IMR-90 (cell line): ENCODE data around the gene RNF182. TPM values are rescaled to one million over a fixed set of nuclear protein-coding genes. Genes with fewer than 3 reads are reported as not detected.

Experiments used
- ATAC-seq: fragments of 200-7000 bp; cut with Tn5 transposase; 2 replicates; pipeline ENCODE4 v1.9.1; 2020; ENCODE audit warnings: low read depth, mild to moderate bottlenecking, moderate library complexity
- BruUV-seq: library from RNA; stranded (reverse); fragments of 400-500 nt; replicated peaks from 2 replicates; lab custom pipeline; 2021; lab: Mats Ljungman, UMichigan
- CTCF ChIA-PET: fragments of 300-600 bp; formaldehyde crosslinking; extraction: SDS; loops from one replicate; lab custom pipeline; 2021; ENCODE audit warnings: antibody characterized with exemption; lab: Yijun Ruan, JAX
- POLR2A ChIA-PET: fragments of 300-600 bp; sonication (Branson Sonifier 250); formaldehyde crosslinking; loops from one replicate; lab custom pipeline; 2022; ENCODE audit warnings: antibody characterized with exemption; ENCODE audit not compliant: unreplicated experiment; lab: Charles Lee
- DNase-seq: peaks from one replicate; pipeline ENCODE4 v3.0.0; 2013
- H2AFZ ChIP-seq: replicated peaks from 2 replicates; pipeline ENCODE3; 2013; ENCODE audit warnings: low read length, mild to moderate bottlenecking; ENCODE audit not compliant: poor library complexity
- H2AK5ac ChIP-seq: 2 replicates; pipeline ENCODE4 v1.6.1; 2013; ENCODE audit warnings: low read depth, low read length, inconsistent platforms
- H2AK9ac ChIP-seq: replicated peaks from 2 replicates; pipeline ENCODE3; 2013; ENCODE audit warnings: mild to moderate bottlenecking, low read depth, low read length, moderate library complexity; ENCODE audit not compliant: poor library complexity
- H2BK120ac ChIP-seq: 2 replicates; pipeline ENCODE4 v1.6.1; 2013; ENCODE audit warnings: low read depth, low read length, inconsistent platforms
- H2BK15ac ChIP-seq: 3 replicates; pipeline ENCODE4 v1.6.1; 2013; ENCODE audit warnings: low read depth, low read length, inconsistent platforms
- H2BK20ac ChIP-seq: 2 replicates; pipeline ENCODE4 v1.6.1; 2013; ENCODE audit warnings: low read depth, mild to moderate bottlenecking, inconsistent platforms, low read length, moderate library complexity
- H2BK5ac ChIP-seq: 2 replicates; pipeline ENCODE4 v1.6.1; 2013; ENCODE audit warnings: mild to moderate bottlenecking, low read depth, low read length, inconsistent platforms; ENCODE audit not compliant: poor library complexity, severe bottlenecking
- H3K14ac ChIP-seq: replicated peaks from 2 replicates; pipeline ENCODE4 v1.6.1; 2013; ENCODE audit warnings: low read depth, low read length, inconsistent platforms
- H3K18ac ChIP-seq: 2 replicates; pipeline ENCODE4 v1.6.1; 2013; ENCODE audit warnings: low read depth, low read length, control low read depth
- H3K23ac ChIP-seq: 2 replicates; pipeline ENCODE4 v1.6.1; 2013; ENCODE audit warnings: low read depth, low read length, inconsistent platforms
- H3K27ac ChIP-seq: 2 replicates; pipeline ENCODE4 v1.5.1; 2013; ENCODE audit warnings: mild to moderate bottlenecking, control low read depth, low read length; ENCODE audit not compliant: insufficient read depth
- H3K27me3 ChIP-seq: 2 replicates; pipeline ENCODE4 v1.6.1; 2013; ENCODE audit warnings: low read length; ENCODE audit not compliant: control insufficient read depth, insufficient read depth
- H3K36me3 ChIP-seq: 2 replicates; pipeline ENCODE4 v1.6.1; 2013; ENCODE audit warnings: low read length, mixed read lengths; ENCODE audit not compliant: control insufficient read depth, insufficient read depth
- H3K4ac ChIP-seq: 2 replicates; pipeline ENCODE4 v1.6.1; 2013; ENCODE audit warnings: low read depth, low read length, inconsistent platforms
- H3K4me1 ChIP-seq: 2 replicates; pipeline ENCODE4 v1.6.1; 2013; ENCODE audit warnings: low read length, mixed read lengths; ENCODE audit not compliant: control insufficient read depth, insufficient read depth
- H3K4me2 ChIP-seq: 2 replicates; pipeline ENCODE4 v1.6.1; 2013; ENCODE audit warnings: low read depth, mild to moderate bottlenecking, control low read depth, low read length, moderate library complexity
- H3K4me3 ChIP-seq: 2 replicates; pipeline ENCODE4 v1.5.1; 2013; ENCODE audit warnings: low read depth, mild to moderate bottlenecking, control low read depth, low read length, moderate library complexity; ENCODE audit not compliant: insufficient read depth
- H3K56ac ChIP-seq: 2 replicates; pipeline ENCODE4 v1.6.1; 2013; ENCODE audit warnings: low read length, inconsistent platforms; ENCODE audit not compliant: insufficient read depth; ENCODE audit errors: extremely low read depth
- H3K79me1 ChIP-seq, 2 experiments: 2 replicates each; pipeline ENCODE4 v1.6.1; 2013; ENCODE audit warnings: low read length in 2 of 2, inconsistent platforms in 1 of 2, low read depth in 1 of 2
- H3K9ac ChIP-seq: 2 replicates; pipeline ENCODE4 v1.6.1; 2013; ENCODE audit warnings: low read depth, low read length, control low read depth
- H3K9me1 ChIP-seq: 2 replicates; pipeline ENCODE4 v1.6.1; 2013; ENCODE audit warnings: low read length, inconsistent platforms; ENCODE audit not compliant: insufficient read depth
- H3K9me3 ChIP-seq: 2 replicates; pipeline ENCODE4 v1.6.1; 2013; ENCODE audit warnings: low read length; ENCODE audit not compliant: control insufficient read depth, insufficient read depth
- H4K20me1 ChIP-seq: 2 replicates; pipeline ENCODE4 v1.6.1; 2013; ENCODE audit warnings: low read length, inconsistent platforms; ENCODE audit not compliant: insufficient read depth
- H4K5ac ChIP-seq: 2 replicates; pipeline ENCODE4 v1.6.1; 2013; ENCODE audit warnings: mild to moderate bottlenecking, low read depth, low read length, control low read depth
- H4K8ac ChIP-seq, 2 experiments: 2 replicates each; pipeline ENCODE4 v1.6.1; 2013; ENCODE audit warnings: low read depth in 2 of 2, low read length in 2 of 2, control low read depth in 1 of 2, inconsistent platforms in 1 of 2
- H4K91ac ChIP-seq: 2 replicates; pipeline ENCODE4 v1.6.1; 2013; ENCODE audit warnings: low read depth, low read length, inconsistent platforms; ENCODE audit not compliant: insufficient read depth
- BHLHE40 ChIP-seq: fragments of 150-350 bp; IDR thresholded peaks from 2 replicates; pipeline ENCODE4 v1.6.1; 2016; ENCODE audit warnings: mild to moderate bottlenecking, low read depth, low read length
- CEBPB ChIP-seq: IDR thresholded peaks from 2 replicates; pipeline ENCODE4 v1.6.1; 2012; ENCODE audit warnings: low read depth, low read length, improper control_type of control experiment
- MAFK ChIP-seq: IDR thresholded peaks from 2 replicates; pipeline ENCODE4 v1.6.1; 2012; ENCODE audit warnings: low read depth, low read length, improper control_type of control experiment
- POLR2A ChIP-seq: IDR thresholded peaks from 2 replicates; pipeline ENCODE4 v1.6.1; 2012; ENCODE audit warnings: mild to moderate bottlenecking, low read depth, low read length
- RAD21 ChIP-seq: IDR thresholded peaks from 2 replicates; pipeline ENCODE4 v1.6.1; 2012; ENCODE audit warnings: low read length, improper control_type of control experiment
- dilution Hi-C: fragments of 300-500 bp; cut with HindIII; formaldehyde crosslinking; loops from one replicate; pipeline ENCODE4 v1.14.3; 2018; ENCODE audit warnings: low sequenced_read_pairs; ENCODE audit not compliant: unreplicated experiment
- in situ Hi-C: fragments of 300-500 bp; cut with MboI; formaldehyde crosslinking; loops from 3 replicates; pipeline ENCODE4 v1.14.3; 2019; ENCODE audit warnings: low sequenced_read_pairs, inconsistent platforms, mixed read lengths
- intact Hi-C: fragments of 100-400 bp; cut with micrococcal nuclease; formaldehyde crosslinking; loops from 2 replicates; pipeline ENCODE4 v1.10.0; 2022
- polyA plus RNA-seq, 3 experiments: library from polyadenylated mRNA; depleted of rRNA; stranded (reverse); fragments of >200 nt; gene quantifications; 2 replicates each; pipeline ENCODE4 v1.2.3, GENCODE V29; 2012; ENCODE audit warnings: low replicate concordance in 1 of 3
- total RNA-seq: library from RNA; depleted of rRNA; stranded (reverse); fragments of >200 nt; gene quantifications from 2 replicates; pipeline ENCODE4 v1.2.3, GENCODE V29; 2012
- TF ChIP-seq, protein P1 (sequence below): fragments of 150-350 bp; IDR thresholded peaks from 2 replicates; pipeline ENCODE4 v1.6.1; 2016; ENCODE audit warnings: low read depth, mild to moderate bottlenecking, low read length, moderate library complexity, borderline replicate concordance
- TF ChIP-seq, protein P2 (sequence below): conservative IDR thresholded peaks from 2 replicates; pipeline ENCODE4 v1.5.1; 2012; ENCODE audit warnings: mild to moderate bottlenecking, low read depth, low read length, improper control_type of control experiment

The RNF182 gene
- total and polyA plus RNA-seq, 2 of the 4 experiments (the other 2 are of a cell fraction) = 4.1 to 9.1 TPM

DNA sequence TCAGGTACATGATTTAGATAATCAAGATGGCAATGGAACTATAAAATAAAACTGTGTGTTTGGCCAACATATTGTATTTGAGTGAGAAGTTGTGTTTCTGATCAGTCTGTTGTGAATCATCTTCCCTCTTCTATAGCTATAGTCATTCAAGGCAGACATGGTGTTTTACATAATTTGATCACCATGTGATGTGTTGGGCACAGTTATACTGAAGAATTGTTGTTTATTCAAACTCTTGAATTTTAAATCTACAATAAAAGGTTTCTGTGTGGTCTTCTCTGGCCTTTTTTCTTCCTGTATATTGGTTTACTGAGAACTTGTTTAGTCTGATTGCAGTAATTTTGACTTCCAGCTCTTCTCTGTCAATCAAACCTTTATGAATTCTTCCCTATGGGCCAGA is 4.4 kb downstream of the RNF182 start:
- POLR2A ChIA-PET = interaction anchor here (0.5 kb wide), 1 partner anchor 25 kb away, joined by 3 read pairs; no protein-coding TSS in a partner anchor
- no peak overlapping the region for H3K4ac ChIP-seq
- TF ChIP-seq MAFK = no peak
- no peak for TF ChIP-seq BHLHE40
- TF ChIP-seq RAD21 = no peak
- TF ChIP-seq, protein P1, sequence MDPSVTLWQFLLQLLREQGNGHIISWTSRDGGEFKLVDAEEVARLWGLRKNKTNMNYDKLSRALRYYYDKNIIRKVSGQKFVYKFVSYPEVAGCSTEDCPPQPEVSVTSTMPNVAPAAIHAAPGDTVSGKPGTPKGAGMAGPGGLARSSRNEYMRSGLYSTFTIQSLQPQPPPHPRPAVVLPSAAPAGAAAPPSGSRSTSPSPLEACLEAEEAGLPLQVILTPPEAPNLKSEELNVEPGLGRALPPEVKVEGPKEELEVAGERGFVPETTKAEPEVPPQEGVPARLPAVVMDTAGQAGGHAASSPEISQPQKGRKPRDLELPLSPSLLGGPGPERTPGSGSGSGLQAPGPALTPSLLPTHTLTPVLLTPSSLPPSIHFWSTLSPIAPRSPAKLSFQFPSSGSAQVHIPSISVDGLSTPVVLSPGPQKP = no peak
- TF ChIP-seq, protein P2, sequence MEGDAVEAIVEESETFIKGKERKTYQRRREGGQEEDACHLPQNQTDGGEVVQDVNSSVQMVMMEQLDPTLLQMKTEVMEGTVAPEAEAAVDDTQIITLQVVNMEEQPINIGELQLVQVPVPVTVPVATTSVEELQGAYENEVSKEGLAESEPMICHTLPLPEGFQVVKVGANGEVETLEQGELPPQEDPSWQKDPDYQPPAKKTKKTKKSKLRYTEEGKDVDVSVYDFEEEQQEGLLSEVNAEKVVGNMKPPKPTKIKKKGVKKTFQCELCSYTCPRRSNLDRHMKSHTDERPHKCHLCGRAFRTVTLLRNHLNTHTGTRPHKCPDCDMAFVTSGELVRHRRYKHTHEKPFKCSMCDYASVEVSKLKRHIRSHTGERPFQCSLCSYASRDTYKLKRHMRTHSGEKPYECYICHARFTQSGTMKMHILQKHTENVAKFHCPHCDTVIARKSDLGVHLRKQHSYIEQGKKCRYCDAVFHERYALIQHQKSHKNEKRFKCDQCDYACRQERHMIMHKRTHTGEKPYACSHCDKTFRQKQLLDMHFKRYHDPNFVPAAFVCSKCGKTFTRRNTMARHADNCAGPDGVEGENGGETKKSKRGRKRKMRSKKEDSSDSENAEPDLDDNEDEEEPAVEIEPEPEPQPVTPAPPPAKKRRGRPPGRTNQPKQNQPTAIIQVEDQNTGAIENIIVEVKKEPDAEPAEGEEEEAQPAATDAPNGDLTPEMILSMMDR = no peak
- TF ChIP-seq POLR2A = no peak
- TF ChIP-seq CEBPB = no peak
- no peak overlapping the region for H4K5ac ChIP-seq
- dilution Hi-C loops = no loop called here
- peaks cover 2% of the 10 kb centered on the region for H3K4me1 ChIP-seq
- no peak overlapping the region for H3K27ac ChIP-seq
- ATAC-seq = no peak
- H3K4me2 ChIP-seq = no peak overlapping the region
- H3K14ac ChIP-seq = no peak overlapping the region
- no peak overlapping the region for H3K23ac ChIP-seq
- H3K56ac ChIP-seq = no peak overlapping the region
- H2AK5ac ChIP-seq = no peak overlapping the region
- H2BK5ac ChIP-seq = no peak overlapping the region
- H3K9me1 ChIP-seq = no peaks in the 10 kb centered on the region
- no peak overlapping the region for H4K8ac ChIP-seq
- peaks cover 4 to 14% of the 10 kb centered on the region in 2 experiments; a peak in 3 of 4 replicates for H3K79me1 ChIP-seq
- CTCF ChIA-PET = no interaction called here
- DNase-seq = no peak
- no peaks in the 10 kb centered on the region for H4K20me1 ChIP-seq
- intact Hi-C loops = no loop called here
- H3K9me3 ChIP-seq = no peaks in the 10 kb centered on the region; the same call in 1 of the 2 replicates
- no peak overlapping the region for H2BK120ac ChIP-seq
- no peak overlapping the region for H2BK20ac ChIP-seq
- H2BK15ac ChIP-seq = no peak overlapping the region
- no peak overlapping the region for H2AFZ ChIP-seq
- H3K9ac ChIP-seq = no peak overlapping the region
- H3K27me3 ChIP-seq = peaks cover 4% of the 10 kb centered on the region; the same call in 1 of the 2 replicates
- in situ Hi-C loops = no loop called here
- H3K18ac ChIP-seq = no peak overlapping the region
- no peak overlapping the region for H2AK9ac ChIP-seq
- no peak overlapping the region for H3K4me3 ChIP-seq
- no TSS peak for BruUV-seq
- H3K36me3 ChIP-seq = no peaks in the 10 kb centered on the region
- no peak overlapping the region for H4K91ac ChIP-seq
